H54 (cell line): ENCODE results near the gene HP1BP3.
"Not testable (repeated sequence)": the region's sequence is repeated elsewhere in the genome, so short reads cannot be mapped to it uniquely, and the experiment has no call there.

Experiments used
- DNase-seq: peaks from one replicate; pipeline ENCODE4 v3.0.0; 2011; ENCODE audit warnings: low spot score, mixed read lengths; ENCODE audit not compliant: insufficient read length
- FAIRE-seq: peaks from 3 replicates; lab custom pipeline; 2011; peaks lifted over from hg19 to GRCh38; lab: Jason Lieb, UNC
- POLR2A ChIP-seq: IDR thresholded peaks from 2 replicates; pipeline ENCODE4 v1.6.1; 2011; ENCODE audit warnings: low read depth, mild to moderate bottlenecking, low read length

Gene HP1BP3, protein sequence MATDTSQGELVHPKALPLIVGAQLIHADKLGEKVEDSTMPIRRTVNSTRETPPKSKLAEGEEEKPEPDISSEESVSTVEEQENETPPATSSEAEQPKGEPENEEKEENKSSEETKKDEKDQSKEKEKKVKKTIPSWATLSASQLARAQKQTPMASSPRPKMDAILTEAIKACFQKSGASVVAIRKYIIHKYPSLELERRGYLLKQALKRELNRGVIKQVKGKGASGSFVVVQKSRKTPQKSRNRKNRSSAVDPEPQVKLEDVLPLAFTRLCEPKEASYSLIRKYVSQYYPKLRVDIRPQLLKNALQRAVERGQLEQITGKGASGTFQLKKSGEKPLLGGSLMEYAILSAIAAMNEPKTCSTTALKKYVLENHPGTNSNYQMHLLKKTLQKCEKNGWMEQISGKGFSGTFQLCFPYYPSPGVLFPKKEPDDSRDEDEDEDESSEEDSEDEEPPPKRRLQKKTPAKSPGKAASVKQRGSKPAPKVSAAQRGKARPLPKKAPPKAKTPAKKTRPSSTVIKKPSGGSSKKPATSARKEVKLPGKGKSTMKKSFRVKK

GRCh38 chr1:20787029-20787839, at the start of gene HP1BP3:
TSS of gene HP1BP3 (minus strand) at chr1:20787307. CDS start at chr1:20780440, 6,867 bp downstream.
- DNase-seq (peak; percentile 53), FAIRE-seq (no peak)
- TF ChIP-seq POLR2A: peak; percentile 66

DNA sequence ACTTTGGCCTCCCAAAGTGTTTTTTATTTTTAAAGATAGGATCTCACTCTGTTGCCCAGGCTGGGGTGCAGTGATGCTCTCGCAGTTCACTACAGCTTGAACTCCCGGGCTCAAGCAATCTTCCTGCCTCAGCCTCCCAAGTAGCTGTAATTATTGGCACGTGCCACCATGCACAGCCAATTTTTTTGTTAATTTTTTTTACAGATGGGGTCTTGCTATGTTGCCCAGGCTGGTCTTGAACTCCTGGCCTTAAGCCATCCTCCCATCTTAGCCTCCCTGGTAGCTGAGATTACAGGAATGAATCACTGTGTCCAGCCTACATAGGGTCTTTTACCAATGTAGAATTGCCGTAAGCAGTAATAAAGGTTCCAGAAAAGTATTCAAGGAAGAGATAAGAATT, 49.1 kb upstream of the HP1BP3 start:
- DNase-seq (no peak), FAIRE-seq (no peak)

GRCh38 chr1:20834780-20835179, 47.7 kb upstream of the HP1BP3 start:
- FAIRE-seq: no peak

More for the DNA sequence above, 49.1 kb upstream of the HP1BP3 start:
- TF ChIP-seq POLR2A: no peak

DNA sequence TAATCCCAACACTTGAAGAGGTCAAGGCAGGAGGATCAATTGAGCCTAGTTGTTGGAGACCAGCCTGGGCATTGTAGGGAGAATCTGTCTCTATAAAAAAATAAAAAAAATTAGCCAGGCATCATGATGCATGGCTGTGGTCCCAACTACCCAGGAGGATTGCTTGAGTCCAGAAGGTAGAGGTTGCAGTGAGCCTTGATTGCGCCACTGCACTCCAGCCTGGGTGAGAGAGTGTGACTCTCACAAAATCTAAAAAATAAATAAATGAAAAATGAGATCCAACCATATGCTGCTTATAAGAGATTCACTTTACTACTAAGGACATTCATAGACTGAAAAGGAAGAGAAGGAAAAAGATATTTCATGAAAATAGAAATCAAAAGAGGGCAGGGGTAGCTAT, 47.1 kb upstream of the HP1BP3 start:
- no peak for FAIRE-seq
- no peak for TF ChIP-seq POLR2A
- no peak for DNase-seq

More at GRCh38 chr1:20834780-20835179, 47.7 kb upstream of the HP1BP3 start:
- no peak for TF ChIP-seq POLR2A
- DNase-seq: no peak

- FAIRE-seq (no peak), DNase-seq (no peak)
- no peak for TF ChIP-seq POLR2A
Observed at GRCh38 chr1:20830378-20830777, 43.3 kb upstream of the HP1BP3 start.

GRCh38 chr1:20829946-20830345, 42.8 kb upstream of the HP1BP3 start:
- no peak for DNase-seq
- no peak for FAIRE-seq
- no peak for TF ChIP-seq POLR2A

DNA sequence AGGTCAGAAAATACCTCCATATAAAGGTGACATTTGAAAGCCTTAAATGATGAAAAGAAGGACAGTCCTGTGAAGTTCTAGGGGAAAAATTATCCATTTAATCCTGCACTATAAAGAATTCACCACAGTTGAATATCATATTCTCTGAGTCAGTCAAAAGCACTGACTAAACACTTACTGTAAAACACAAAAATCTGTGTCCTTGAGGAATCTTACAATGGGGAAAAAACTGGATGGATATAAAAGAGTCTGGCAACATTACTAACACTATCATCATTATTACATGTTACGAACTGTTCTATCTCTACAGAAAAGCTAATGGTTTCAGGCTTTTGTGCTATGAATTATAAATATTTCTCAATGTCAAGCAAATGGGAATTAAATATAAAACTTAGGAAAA, 42.4 kb upstream of the HP1BP3 start:
- TF ChIP-seq POLR2A: no peak
- FAIRE-seq: no peak
- no peak for DNase-seq

DNA sequence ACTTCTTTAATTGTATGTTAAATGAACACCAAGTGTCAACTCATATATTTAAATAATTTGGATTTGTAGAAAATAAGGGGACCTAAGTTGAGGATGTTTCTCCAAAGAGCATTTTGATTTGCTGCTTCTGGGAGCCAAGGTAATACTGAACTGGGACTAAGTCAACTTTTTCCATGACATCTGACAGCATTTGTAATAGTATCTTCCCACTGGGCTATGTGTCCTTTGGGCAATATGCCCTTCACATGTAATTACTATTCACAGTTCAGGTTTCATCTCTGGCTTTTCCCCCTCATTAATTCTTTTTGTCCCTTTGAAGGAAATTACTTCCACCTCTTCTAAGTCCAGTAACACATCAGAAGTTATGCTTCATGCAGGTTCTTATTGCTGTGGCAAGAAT, 36.7 kb upstream of the HP1BP3 start:
- no peak for TF ChIP-seq POLR2A

DNA sequence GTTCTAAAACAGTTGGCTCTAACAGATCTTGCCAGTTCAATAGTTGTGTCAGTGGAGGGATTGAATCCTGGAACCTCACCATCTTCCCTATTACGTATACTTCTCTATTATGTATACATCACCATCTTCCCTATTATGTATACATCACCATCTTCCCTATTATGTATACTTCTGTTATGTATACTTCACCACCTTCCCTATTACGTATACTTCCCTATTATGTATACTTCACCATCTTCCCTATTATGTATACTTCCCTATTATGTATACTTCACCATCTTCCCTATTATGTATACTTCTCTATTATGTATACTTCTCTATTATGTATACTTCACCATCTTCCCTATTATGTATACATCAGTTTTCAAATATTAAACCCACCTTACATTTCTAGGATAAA, 34.4 kb upstream of the HP1BP3 start:
- TF ChIP-seq POLR2A: no peak
- no peak for DNase-seq
- no peak for FAIRE-seq

More for the DNA sequence above, 36.7 kb upstream of the HP1BP3 start:
- DNase-seq: no peak
- no peak for FAIRE-seq

GRCh38 chr1:20819818-20820217, 32.7 kb upstream of the HP1BP3 start:
- TF ChIP-seq POLR2A: no peak
- FAIRE-seq (no peak), DNase-seq (no peak)

- FAIRE-seq: no peak
- TF ChIP-seq POLR2A: no peak
Observed at GRCh38 chr1:20814534-20814871, 27.4 kb upstream of the HP1BP3 start.

DNA sequence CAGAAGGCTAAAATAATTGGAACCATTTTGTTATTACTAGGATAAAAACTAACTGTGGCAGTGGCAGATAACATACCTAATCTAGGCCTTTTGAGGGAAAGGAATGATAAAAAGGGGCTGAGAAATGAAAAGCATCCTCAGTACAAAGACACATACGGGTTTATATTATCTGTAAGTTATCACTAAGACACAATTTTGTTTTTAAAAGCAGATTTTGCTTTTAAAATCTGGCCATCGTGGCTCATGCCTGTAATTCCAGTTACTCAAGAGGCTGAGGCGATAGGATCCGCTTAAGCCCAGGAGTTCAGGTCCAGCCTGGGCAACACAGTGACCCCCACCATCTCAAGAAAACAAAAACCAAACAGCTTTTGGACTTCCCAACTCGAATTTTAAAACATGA, 24.8 kb upstream of the HP1BP3 start:
- FAIRE-seq: no peak
- no peak for TF ChIP-seq POLR2A
- no peak for DNase-seq

More at GRCh38 chr1:20814534-20814871, 27.4 kb upstream of the HP1BP3 start:
- DNase-seq: no peak

GRCh38 chr1:20793236-20793635, 6.1 kb upstream of the HP1BP3 start:
- TF ChIP-seq POLR2A: no peak
- FAIRE-seq: no peak

DNA sequence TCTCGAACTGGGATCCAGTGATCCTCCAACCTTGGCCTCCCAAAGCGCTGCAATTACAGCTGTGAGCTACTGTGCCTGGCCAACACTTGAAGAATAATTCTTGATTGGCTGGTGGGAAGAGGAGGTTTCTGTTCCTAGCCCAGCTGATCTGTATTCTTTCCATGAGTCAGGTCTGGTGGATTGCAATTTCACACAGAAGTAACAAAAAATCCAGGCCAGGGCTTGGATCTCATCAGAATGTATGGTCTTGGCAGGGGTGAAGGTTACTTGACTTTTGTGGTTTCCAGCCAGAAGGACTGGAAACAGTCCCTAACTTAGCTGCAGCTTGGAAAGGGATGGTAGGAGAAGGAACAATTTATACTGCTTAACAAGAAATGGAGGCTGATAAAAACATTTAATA, 5.1 kb upstream of the HP1BP3 start:
- FAIRE-seq: no peak
- no peak for TF ChIP-seq POLR2A
- peak; percentile 17 for DNase-seq

More at GRCh38 chr1:20793236-20793635, 6.1 kb upstream of the HP1BP3 start:
- DNase-seq: no peak

GRCh38 chr1:20790785-20791184, 3.7 kb upstream of the HP1BP3 start:
- TF ChIP-seq POLR2A: no peak
- DNase-seq: no peak
- no peak for FAIRE-seq

- not testable (repeated sequence) for FAIRE-seq, DNase-seq
Observed at GRCh38 chr1:20789598-20789997, 2.5 kb upstream of the HP1BP3 start.
